Activated naive CD4-positive, alpha-beta T cell (primary cell): Measurements from ENCODE around the gene NSF.
"Not testable (repeated sequence)": the region's sequence is repeated elsewhere in the genome, so short reads cannot be mapped to it uniquely, and the experiment has no call there.

Experiments used
- DNase-seq, 4 experiments: peaks; one replicate each; lab custom pipeline; 2025; lab: John Stamatoyannopoulos, UW

Gene NSF

DNA sequence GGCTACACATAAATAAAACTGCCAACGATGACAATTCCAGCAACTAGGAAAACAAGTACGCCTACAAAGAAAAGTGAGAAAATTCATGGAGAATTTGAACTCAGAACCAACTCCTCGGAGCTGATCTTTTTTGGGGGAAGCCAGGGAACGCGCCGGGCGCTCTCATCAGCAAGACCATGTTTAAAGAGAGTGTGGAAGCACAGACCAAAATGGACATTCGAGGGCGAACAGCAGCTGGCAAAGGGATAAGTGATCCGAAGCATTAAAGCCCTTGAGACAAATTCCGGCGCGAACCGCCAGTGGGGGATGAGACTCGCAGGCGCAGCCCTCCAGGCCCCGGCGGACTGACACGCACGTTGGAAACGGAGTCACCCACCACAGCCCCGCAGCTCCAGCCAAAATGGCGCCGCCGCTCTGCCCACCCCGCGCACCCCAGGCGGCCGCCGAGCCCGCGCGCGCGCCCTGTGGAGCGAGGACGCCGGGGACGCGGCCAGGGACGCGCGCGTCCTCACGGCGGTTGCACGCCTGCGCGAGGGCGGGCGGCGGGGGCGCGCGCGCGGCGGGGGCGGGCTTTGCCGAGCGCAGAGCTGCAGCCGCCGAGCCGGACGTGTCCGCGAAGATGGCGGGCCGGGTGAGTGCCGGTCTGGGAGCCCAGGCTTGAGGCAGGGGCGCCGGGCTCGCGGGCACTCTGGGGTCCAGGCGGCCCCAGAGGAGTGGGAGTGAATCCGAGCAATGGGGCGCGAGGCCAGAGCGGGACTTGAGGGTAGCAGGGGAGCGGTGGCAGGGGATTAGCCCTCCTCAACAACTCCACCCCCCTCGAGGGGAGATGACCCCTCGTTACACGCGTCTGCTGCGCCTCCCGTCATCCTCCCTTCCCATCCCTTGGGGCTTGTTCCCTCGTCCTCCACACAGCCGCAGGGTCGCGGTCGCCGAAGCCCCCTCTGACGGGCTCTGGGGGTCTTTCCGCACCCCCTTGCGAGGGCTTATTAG is at the start of gene NSF:
NSF (plus strand) TSS at position 513 of the 990 bp plus-strand sequence; CDS start at position 620, 107 bp downstream.
- DNase-seq: not testable (repeated sequence)

DNA sequence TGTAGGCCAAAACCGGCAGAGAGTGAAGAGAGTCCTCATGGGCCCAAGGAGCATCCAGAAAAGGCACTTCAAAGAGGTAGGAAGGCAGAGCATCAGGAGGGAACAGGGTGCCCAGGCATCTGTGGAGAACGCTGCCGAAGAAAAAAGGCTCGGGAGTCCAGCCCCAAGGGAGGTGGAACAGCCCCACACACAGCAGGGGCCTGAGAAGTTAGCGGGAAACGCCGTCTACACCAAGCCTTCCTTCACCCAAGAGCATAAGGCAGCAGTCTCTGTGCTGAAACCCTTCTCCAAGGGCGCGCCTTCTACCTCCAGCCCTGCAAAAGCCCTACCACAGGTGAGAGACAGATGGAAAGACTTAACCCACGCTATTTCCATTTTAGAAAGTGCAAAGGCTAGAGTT is 41.9 kb upstream of the NSF start:
- DNase-seq: not testable (repeated sequence)

DNA sequence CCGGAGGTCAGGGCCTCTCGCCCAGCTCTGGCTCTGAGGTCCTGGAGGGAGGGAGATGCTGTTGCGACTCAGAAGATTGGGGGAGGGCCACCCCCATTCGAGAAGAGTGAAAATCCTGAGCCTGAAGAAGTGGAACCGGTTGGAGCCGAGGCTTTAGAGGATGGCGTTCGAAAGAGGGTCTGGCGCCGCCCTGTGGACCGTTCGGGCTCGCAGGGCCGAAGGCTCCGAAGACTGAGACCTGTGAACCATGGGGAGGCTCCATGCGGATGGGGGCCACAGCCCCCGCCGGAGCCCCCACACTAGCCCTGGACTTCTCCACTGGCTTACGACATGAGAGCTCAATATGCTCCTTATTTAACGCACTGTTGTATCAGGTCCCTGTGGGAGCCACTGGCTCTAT is 31.3 kb upstream of the NSF start:
- DNase-seq: not testable (repeated sequence)

DNA sequence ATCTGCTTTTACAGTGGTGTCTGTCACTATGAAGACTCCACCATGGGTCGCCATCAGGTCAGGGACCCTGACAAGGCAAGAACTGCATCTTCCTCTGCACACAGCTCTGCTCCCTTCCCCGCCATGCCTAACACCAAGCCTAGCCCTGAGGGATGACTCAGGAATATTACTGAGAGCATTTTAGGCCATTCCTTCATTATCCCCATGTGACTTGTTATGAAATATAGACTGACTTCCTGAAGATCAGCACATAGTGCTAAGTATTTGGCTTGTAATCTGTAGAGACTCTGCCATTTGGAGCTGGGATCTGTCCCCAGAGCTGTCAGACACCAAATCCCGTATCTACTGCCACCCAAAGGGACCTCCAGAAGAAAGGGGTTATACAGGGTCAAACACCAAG is 30.4 kb upstream of the NSF start:
- not testable (repeated sequence) for DNase-seq

DNA sequence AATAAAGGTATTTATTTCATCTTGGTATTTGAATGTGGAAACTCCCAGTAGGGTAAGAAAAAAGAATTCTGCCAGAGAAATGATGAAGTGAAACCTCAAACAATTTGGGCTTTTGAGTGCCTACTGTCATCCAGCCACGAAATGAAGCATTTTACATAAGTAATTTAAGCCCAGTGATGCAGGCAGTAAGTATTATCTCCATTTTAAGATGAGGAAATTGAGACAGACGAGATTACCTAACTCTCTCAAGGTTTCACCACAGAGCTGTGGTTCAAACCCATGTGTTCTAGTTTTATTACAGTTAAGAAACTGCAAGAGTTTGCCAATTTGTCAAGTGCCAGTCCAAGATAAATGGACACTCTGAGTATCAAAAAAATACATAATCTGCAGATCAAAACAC is 24.2 kb upstream of the NSF start:
- not testable (repeated sequence) for DNase-seq

DNA sequence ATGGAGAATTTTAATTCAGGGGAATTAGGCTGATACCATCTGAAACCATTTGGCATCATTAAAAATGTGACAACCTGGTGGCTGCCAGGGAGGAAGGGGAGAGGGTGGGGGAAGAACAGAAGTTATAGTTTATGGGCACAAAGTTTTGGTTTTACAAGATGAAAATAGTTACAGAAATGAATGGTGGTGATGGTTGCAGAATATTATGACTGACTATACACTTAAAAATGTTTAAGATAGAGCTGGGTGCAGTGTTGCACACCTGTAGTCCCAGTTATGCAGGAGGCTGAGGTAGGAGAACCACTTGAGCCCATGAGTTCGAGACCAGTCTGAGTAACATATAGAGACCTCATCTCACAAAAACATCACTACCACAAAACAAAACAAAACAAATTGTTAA is 23.5 kb upstream of the NSF start:
- not testable (repeated sequence) for DNase-seq

DNA sequence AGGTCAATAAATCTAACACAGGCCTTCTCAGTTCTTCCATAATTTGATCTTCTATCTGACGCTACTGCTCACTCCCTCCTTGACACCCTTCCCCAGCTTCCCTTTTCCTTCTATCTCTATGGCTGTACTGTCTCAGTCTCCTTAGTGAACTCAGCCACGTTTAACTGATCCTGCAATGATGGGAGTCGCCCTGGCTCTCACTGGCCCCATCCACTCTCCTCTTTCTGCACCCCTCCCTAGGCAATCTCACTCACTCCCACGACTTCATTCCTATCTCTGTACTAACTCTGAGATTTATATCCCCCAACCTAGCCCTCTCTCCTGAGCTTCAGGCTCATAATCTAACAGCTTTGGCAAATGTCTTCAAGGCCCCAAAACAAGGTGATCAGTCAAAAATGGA is 18.7 kb upstream of the NSF start:
- not testable (repeated sequence) for DNase-seq

DNA sequence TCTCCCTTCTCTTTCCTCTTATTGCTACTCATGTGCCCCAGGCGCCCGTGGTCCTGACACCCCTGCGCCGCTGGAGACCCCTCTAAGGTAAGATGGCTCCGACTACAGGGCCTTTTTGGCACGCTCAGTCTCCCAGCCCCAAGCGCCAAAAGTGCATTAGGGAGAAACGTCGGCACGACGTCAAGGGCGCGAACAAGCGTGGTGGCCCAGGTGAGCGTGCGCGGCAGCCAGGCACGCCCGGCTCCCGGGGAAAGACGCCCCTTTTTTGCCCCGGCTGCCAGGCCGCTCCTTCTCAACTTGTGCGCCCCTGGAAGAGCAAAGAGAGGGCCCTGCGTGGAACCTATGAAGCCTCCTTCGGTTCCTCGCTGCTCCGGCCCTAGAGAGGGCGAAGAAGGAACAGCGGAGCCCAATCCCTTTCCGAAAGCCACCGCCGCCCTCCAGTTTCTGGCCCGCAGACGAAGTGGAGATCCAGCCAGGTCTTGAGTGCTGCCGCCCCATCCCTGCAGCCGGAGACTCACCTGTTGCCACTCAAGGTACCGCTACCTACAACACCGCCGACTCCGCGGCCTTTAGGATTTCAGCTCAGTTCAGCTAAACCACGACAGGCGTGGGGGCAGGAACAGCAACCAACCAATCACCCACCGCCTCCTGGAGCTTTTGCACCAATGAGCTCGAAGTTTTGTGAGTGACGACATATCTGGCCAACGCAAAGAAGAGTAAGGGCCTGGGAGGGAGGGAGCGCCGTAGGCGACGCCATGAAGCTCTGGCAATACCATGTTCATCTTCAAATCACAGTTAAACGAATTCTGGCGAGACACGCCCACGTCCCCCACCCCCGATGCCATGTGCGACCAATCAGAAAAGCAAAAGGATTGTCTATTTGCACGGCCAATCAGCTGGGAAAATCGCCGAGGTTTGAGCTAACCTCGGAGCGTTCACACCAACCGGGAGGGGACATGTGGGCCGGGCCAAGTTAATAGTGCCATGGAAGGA is 11.1 kb upstream of the NSF start, which contains the start of gene ARL17A:
ARL17A (minus strand) TSS at position 609 of the 993 bp plus-strand sequence. CDS start 3,369 bp downstream, outside the sequence.
- DNase-seq: not testable (repeated sequence)

DNA sequence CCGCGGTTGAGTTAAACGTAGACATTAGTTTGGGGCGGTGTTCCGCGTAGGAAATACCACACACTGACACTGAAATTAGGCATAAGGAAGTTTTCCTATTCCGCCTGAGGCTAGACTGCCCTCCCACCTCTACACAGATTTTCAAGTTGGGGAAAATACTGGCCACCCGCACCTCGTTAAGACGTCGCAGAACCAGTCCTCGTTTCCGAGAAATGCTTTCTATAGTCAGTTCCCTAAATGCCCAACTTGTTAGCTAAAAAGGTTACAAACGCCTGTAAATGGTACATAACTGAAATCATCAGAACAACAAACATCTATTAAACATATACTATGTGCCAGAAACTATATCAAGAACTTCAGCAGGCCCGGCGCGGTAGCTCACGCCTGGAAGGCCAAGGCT is 10.4 kb upstream of the NSF start:
- DNase-seq: not testable (repeated sequence)

DNA sequence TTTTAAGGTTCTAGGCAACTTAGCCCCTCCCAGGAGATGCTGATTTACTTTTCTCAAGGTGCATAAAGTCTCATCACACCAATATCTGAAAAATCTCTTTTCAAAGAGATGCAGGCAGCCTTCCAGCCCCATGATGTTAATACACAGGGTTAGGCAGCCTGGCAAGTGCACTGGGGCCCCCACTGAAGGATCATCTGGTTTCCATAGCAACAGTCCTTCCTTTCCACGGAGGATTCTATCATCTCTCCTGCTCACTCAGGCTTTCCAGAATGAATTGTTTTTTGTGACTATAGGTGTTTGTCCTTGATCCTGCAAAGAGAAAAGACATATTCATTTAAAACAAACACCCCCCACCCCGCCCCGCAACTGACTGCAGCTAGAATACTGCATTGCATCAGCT is 5.0 kb upstream of the NSF start:
- not testable (repeated sequence) for DNase-seq

DNA sequence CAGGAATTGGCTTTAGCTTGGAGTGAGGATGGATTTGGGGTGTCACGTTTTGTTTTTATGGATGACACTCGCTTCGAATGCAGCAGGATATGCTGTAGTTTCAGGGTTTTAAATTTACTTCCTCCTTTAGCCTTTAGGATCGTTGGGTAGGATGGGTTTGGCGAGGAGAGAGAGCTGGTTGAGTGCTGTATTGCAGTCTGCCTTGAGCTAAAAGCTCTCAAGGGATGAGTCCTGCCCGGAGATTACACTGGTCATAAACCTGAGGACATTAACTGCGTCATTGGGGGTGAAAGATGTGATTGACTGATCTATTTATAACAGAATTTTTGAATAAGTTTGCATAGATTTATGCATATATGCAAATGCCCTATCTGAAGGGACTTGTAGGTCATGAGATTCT is 863 bp downstream of the NSF start:
- not testable (repeated sequence) for DNase-seq

DNA sequence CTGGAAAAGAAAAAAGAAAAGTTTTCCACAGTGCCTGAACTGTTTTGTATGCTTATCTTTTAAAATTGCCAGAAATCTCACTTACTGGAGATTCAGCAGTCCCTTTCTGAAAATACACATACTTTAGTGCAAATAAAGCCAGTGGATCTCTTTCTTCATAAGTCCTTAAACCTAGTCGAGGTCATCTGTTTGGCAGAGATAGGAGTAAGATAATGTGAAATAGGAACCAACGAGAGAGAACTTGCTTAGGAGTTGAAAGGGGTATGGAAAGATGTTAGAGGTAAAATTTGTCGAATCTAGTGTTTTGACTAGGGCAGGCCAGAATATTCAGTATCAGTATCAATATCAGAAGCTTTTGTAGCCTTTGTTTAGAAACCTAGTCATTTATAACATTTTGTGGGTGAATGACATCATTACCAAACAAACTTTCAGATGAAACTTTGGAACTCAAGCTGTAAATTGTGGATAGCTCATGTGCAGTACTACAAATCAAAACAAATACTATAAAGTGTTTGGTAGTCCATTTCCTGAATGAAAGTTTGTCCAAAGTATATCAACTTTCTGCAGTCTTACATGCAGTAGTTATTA is 8.0 kb downstream of the NSF start:
- DNase-seq: not testable (repeated sequence)

DNA sequence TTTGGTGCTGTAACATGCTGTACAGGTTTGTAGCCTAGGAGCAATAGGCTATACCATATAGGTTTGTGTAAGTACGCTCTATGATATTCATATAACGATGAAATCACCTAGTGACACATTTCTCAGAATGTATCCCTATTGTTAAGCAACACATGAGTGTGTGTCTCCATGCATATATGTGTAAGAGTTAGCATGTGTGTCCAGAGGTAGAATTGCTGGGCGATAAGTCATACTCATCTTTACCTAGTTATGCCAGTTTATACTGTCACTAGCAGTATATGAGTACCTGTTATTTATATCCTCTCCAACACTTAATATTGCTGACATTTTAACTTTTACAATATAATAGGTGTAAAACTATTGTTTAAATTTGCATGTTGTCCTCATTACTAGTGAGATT is 10.3 kb downstream of the NSF start:
- DNase-seq: not testable (repeated sequence)

DNA sequence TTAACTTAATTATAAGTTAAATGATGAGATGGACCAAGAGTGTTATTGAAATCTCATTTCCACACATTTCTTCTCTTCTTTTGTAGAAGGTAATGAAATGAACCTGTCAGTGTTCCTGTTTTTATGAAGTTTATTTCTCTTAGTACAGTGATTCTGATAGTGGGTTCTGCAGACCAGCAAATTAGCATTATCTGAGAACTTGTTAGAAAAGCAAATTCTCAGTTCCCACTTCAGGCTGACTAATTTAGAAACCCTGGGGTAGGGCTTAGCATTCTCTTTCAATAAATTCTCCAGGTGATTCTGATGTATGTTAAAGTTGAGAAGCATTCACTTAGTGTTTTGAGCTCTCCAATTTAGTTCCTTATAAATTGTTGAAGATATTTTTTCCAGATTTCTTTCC is 12.7 kb downstream of the NSF start:
- not testable (repeated sequence) for DNase-seq

DNA sequence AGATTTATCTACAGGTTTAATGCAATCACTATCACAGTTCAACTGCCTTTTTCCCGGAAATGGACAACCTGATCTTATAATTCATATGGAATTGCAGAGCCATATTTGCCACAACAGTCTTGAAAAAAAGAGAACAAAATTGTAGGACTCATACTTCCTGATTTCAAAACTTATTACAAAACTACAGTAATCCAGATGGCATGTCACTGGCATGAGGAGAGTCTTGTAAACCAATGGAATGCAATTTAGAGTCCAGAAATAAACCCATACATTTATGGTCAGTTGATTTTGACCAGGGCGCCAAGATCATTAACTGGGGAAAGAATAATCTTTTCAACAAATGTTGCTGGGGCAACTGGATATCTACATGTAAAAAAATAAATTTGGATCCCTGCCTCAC is 20.8 kb downstream of the NSF start:
- DNase-seq: not testable (repeated sequence)

DNA sequence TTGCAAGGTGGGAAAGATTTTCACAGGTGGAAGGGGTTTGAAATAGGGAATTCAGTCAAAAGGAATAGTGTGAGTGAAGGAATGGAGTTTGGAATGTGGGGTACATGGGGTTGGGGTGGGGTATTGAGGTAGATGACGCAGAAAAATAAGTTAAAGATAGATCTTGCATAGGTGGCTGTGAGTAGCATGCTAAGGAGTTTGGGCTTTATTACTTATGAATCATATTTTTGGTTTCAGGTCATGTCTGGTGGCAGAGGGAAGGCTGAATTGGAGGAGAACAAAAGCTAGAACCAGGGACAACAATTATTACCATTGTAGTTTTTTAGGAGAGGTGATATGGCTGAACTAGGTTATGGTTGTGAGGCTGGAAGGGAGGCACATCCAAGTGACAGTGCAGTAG is 23.4 kb downstream of the NSF start:
- DNase-seq: not testable (repeated sequence)

DNA sequence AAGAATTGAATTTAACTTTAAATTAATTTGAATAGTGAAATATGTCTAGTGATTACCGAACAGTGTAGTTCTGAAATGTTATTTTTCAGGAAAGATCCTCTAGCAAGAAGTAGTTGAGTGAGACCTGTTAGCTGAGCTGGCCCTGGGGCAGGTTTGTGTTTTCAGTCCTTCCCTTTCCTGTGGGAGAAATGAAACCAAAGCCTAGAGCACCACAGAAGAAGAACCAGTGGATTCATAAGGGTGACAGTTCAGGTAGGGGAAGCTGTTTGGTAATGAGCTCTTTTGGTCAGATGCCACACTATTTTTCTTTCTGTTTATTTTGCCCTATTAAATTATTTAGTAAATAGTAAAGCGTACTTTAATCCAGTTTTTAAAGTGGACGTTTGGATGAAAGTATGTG is 26.7 kb downstream of the NSF start:
- not testable (repeated sequence) for DNase-seq

DNA sequence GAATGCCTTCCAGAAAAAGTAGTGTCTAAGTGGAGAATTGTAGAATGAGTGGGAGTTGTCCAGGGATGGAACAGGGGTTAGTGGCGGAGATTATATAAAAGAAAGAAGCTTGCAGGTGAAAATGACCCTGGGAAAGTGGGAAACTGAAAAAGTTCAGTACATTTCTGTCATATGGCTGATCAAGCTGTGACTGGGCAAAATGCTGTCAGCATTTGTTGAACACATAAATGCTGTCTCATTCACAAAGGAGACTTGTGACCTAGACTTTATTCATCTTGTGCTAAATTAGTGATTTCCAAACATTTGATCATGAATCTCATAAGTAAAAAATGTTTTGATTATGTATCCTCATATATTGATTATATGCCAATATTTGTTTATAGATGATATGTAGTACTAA is 28.5 kb downstream of the NSF start:
- not testable (repeated sequence) for DNase-seq

DNA sequence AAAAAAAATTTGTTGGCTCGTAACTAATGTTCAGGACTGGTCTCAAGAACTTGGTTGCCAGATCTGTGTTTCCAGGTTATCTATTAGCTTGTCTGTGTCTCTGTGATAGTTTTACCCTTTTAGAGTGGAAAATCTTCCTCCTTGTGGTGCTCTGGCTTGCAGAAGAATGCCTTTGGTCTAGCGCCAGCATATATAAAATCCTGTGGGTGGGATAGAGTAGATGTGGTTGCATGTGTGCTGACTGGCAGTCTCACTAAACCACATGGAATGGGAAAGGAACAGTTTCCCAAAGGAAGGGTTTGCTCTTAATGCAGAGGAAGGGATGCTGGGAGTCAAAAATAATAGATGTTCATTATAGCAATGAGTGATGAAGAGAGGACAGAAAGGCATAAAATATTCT is 33.3 kb downstream of the NSF start:
- DNase-seq: not testable (repeated sequence)

DNA sequence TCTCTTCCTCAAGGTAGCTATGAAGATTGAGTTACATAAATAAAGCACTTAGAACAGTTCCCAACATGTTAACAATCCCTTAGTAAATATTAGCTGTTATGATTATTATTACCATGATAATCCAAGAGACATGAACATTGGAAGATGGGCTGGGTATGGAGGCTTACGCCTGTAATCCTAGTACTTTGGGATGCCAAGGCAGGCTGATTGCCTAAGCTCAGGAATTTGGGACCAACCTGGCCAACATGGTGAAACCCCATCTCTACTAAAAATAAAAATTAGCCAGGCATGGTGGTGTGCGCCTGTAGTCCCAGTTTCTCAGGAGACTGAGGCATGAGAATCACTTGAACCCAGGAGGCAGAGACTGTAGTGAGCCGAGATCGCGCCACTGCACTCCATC is 34.3 kb downstream of the NSF start:
- DNase-seq: not testable (repeated sequence)

DNA sequence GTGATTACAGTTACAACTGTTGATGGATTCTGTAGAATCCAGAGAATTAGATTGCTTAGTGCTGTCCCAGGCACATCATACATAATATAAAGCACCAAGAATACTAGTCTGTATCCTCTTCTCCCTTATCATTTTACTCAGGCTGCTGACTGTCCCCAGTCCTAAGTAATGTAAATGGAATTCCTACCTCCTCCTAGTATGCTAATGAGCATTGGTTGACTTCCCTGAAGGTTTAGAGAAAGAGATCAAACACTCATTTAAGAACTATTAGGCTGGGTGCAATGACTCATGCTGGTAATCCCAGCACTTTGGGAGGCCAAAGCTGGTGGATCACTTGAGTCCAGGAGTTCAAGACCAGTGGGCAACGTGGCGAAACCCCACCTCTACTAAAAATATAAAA is 37.0 kb downstream of the NSF start:
- not testable (repeated sequence) for DNase-seq
